Measurements from ENCODE around the gene ANKIB1.

ANKIB1 gene

DNA sequence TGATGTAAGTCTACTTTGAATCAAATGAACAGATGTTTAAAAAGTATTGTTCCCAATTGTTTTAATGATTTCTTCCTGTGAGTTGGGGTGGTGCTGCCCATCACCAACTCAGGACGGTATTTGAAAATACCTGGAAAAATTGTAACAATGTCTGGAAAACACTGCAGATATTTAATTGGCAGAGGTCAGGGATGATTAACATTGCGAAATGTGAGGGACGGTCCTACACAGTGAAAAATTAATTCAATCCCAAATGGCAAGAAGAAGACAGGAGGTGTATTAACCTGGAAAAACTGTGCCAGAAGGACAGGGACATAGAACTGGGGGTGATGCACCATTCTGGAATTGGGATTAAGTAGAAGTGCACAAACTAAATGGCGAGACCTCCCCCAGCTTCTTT, 29.6 kb downstream of the ANKIB1 start:
- H3K4me1 ChIP-seq (ENCODE audit: insufficient read depth, low read length), result peaks cover 13% of the 10 kb centered on the region; the same call in 1 of the 2 replicates
- H3K36me3 ChIP-seq (ENCODE audit: insufficient read depth, low read depth, low read length), result no peaks in the 10 kb centered on the region
- no peak overlapping the region for H3K9ac ChIP-seq (ENCODE audit: low read depth, low read length)
- H3K4me3 ChIP-seq (ENCODE audit: low read length), result no peak overlapping the region
- H3K9me3 ChIP-seq (ENCODE audit: insufficient read depth, low read depth, low read length), result no peaks in the 10 kb centered on the region
- H3K27me3 ChIP-seq (ENCODE audit: insufficient read depth, low read length), result no peaks in the 10 kb centered on the region
- H3K27ac ChIP-seq (ENCODE audit: low read length), result no peak overlapping the region

DNA sequence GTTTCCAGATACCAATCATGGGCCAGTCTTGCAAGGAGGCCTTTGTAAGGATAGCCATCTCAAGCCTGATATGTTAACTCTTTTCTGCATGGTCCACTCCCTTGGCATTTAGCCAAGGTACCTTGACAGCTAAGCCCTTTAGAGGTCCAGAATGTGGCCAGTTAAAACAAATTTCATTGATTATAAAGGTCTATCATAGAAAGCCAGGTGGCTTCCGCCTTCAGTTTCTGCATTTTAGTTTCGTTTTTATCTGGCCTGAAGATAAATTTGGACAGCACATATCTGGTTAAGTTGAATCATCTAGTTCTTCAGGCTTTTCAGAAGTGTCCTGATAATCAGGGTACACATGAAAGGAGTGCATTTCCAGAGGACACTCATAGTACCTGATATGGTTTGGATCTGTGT, 30.7 kb downstream of the ANKIB1 start:
- no peak overlapping the region for H3K27ac ChIP-seq (ENCODE audit: low read length)
- H3K36me3 ChIP-seq (ENCODE audit: insufficient read depth, low read depth, low read length), result no peaks in the 10 kb centered on the region
- H3K4me1 ChIP-seq (ENCODE audit: insufficient read depth, low read length), result peaks cover 13% of the 10 kb centered on the region; the same call in 1 of the 2 replicates
- no peak overlapping the region for H3K9ac ChIP-seq (ENCODE audit: low read depth, low read length)
- H3K27me3 ChIP-seq (ENCODE audit: insufficient read depth, low read length), result no peaks in the 10 kb centered on the region
- H3K4me3 ChIP-seq (ENCODE audit: low read length), result no peak overlapping the region
- no peaks in the 10 kb centered on the region for H3K9me3 ChIP-seq (ENCODE audit: insufficient read depth, low read depth, low read length)

GRCh38 chr7:92279396-92280031, 33.7 kb downstream of the ANKIB1 start:
- Histone ChIP-seq H3K9me3 (ENCODE audit: insufficient read depth, low read depth, low read length) (no peaks in the 10 kb centered on the region), H3K27ac (ENCODE audit: low read length) (no peak overlapping the region), H3K27me3 (ENCODE audit: insufficient read depth, low read length) (no peaks in the 10 kb centered on the region), H3K9ac (ENCODE audit: low read depth, low read length) (no peak overlapping the region), H3K36me3 (ENCODE audit: insufficient read depth, low read depth, low read length) (no peaks in the 10 kb centered on the region), H3K4me1 (ENCODE audit: insufficient read depth, low read length) (peaks cover 13% of the 10 kb centered on the region; the same call in 1 of the 2 replicates), H3K4me3 (ENCODE audit: low read length) (no peak overlapping the region)

GRCh38 chr7:92281031-92281430, 35.3 kb downstream of the ANKIB1 start:
- H3K27me3 ChIP-seq (ENCODE audit: insufficient read depth, low read length), result no peaks in the 10 kb centered on the region
- peaks cover 13% of the 10 kb centered on the region; the same call in 1 of the 2 replicates for H3K4me1 ChIP-seq (ENCODE audit: insufficient read depth, low read length)
- H3K4me3 ChIP-seq (ENCODE audit: low read length), result no peak overlapping the region
- no peak overlapping the region for H3K9ac ChIP-seq (ENCODE audit: low read depth, low read length)
- no peak overlapping the region for H3K27ac ChIP-seq (ENCODE audit: low read length)
- no peaks in the 10 kb centered on the region for H3K36me3 ChIP-seq (ENCODE audit: insufficient read depth, low read depth, low read length)
- no peaks in the 10 kb centered on the region for H3K9me3 ChIP-seq (ENCODE audit: insufficient read depth, low read depth, low read length)

GRCh38 chr7:92282221-92282814, 36.5 kb downstream of the ANKIB1 start:
- no peak overlapping the region for H3K27ac ChIP-seq (ENCODE audit: low read length)
- no peak overlapping the region for H3K9ac ChIP-seq (ENCODE audit: low read depth, low read length)
- no peaks in the 10 kb centered on the region for H3K9me3 ChIP-seq (ENCODE audit: insufficient read depth, low read depth, low read length)
- H3K36me3 ChIP-seq (ENCODE audit: insufficient read depth, low read depth, low read length), result no peaks in the 10 kb centered on the region
- no peak overlapping the region for H3K4me3 ChIP-seq (ENCODE audit: low read length)
- H3K4me1 ChIP-seq (ENCODE audit: insufficient read depth, low read length), result peaks cover 13% of the 10 kb centered on the region; the same call in 1 of the 2 replicates
- no peaks in the 10 kb centered on the region for H3K27me3 ChIP-seq (ENCODE audit: insufficient read depth, low read length)

DNA sequence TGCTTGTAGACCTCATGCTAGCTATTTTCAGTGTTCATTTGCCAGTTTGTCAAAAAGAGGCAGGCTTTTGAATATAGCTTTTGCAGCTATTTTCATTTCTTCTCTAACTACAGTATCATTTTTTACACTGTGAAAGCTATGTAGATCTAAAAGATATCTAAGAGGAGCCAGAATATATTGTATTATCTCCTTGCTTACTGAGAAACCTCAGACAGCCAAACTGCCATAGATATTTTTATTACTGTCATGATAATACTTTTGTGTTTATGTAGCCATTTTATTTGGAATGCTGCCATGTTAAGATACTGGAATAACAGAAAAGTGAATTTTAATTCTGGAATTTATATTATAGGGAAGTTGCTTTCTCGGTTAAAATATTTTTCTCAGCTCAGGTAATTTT, 37.2 kb downstream of the ANKIB1 start:
- Histone ChIP-seq H3K36me3 (ENCODE audit: insufficient read depth, low read depth, low read length) (no peaks in the 10 kb centered on the region), H3K27ac (ENCODE audit: low read length) (no peak overlapping the region), H3K9ac (ENCODE audit: low read depth, low read length) (no peak overlapping the region), H3K4me1 (ENCODE audit: insufficient read depth, low read length) (peaks cover 13% of the 10 kb centered on the region; the same call in 1 of the 2 replicates), H3K4me3 (ENCODE audit: low read length) (no peak overlapping the region), H3K27me3 (ENCODE audit: insufficient read depth, low read length) (no peaks in the 10 kb centered on the region), H3K9me3 (ENCODE audit: insufficient read depth, low read depth, low read length) (no peaks in the 10 kb centered on the region)

GRCh38 chr7:92289321-92289720, 43.5 kb downstream of the ANKIB1 start:
- no peak overlapping the region for H3K4me3 ChIP-seq (ENCODE audit: low read length)
- no peak overlapping the region for H3K9ac ChIP-seq (ENCODE audit: low read depth, low read length)
- H3K9me3 ChIP-seq (ENCODE audit: insufficient read depth, low read depth, low read length), result no peaks in the 10 kb centered on the region
- no peaks in the 10 kb centered on the region for H3K36me3 ChIP-seq (ENCODE audit: insufficient read depth, low read depth, low read length)
- no peaks in the 10 kb centered on the region for H3K27me3 ChIP-seq (ENCODE audit: insufficient read depth, low read length)
- no peak overlapping the region for H3K27ac ChIP-seq (ENCODE audit: low read length)
- H3K4me1 ChIP-seq (ENCODE audit: insufficient read depth, low read length), result peaks cover 7% of the 10 kb centered on the region

DNA sequence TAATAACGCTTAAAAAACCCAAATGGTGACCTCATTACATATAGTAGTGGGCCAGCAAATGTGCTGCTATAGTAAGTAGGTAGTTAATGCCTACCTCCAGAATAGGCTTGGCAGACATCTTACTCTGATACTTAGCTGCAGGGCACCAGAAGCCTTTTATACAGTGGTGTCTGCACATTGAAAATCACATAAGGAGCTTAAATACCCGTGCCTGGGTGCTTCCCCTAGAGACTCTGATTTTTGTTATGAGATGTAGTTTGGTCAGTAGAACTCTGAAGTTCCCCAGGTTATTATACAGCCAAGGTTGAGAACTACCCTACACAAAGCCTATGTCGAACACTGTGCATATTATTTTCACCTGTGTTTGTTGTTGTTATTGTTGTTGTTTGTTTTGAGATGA, 47.2 kb downstream of the ANKIB1 start:
- Histone ChIP-seq H3K36me3 (ENCODE audit: insufficient read depth, low read depth, low read length) (peaks cover 7% of the 10 kb centered on the region), H3K27ac (ENCODE audit: low read length) (no peak overlapping the region), H3K9ac (ENCODE audit: low read depth, low read length) (no peak overlapping the region), H3K4me1 (ENCODE audit: insufficient read depth, low read length) (peaks cover 12% of the 10 kb centered on the region), H3K27me3 (ENCODE audit: insufficient read depth, low read length) (no peaks in the 10 kb centered on the region), H3K9me3 (ENCODE audit: insufficient read depth, low read depth, low read length) (no peaks in the 10 kb centered on the region), H3K4me3 (ENCODE audit: low read length) (no peak overlapping the region)

DNA sequence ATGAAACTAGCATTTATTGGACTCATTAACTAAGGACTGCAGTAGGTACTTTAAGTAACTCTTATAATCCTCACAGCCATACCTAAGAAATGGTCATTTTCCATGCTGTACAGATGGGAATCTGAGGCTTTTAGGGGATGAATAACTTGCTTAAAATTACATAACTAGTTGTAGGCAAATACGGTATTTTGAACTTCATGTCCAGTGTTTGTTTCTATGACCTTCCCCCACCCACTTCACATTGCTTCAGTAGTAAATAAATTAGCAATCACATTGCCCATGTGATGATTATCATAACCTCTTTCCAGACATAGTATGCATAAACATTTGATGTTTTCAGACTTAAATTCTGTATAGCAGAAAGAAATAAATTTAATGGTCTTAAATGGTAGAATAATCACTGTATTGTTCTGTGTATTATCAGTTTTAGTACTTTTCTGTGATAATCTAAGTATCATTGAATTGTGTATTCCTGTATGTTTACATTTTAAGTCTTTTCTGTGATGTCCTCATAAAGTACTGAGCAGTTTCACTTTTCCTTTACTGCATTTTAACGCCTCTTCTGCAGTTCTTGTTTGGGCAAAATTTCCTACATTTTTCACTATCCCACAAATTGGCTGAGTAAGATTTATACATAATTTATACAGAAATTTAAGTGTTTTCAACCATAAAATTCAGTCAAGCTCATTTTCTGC, 48.3 kb downstream of the ANKIB1 start:
- H3K9me3 ChIP-seq (ENCODE audit: insufficient read depth, low read depth, low read length), result no peaks in the 10 kb centered on the region
- no peaks in the 10 kb centered on the region for H3K27me3 ChIP-seq (ENCODE audit: insufficient read depth, low read length)
- H3K4me3 ChIP-seq (ENCODE audit: low read length), result no peak overlapping the region
- peaks cover 12% of the 10 kb centered on the region for H3K4me1 ChIP-seq (ENCODE audit: insufficient read depth, low read length)
- no peak overlapping the region for H3K27ac ChIP-seq (ENCODE audit: low read length)
- no peak overlapping the region for H3K9ac ChIP-seq (ENCODE audit: low read depth, low read length)
- peaks cover 11% of the 10 kb centered on the region for H3K36me3 ChIP-seq (ENCODE audit: insufficient read depth, low read depth, low read length)

GRCh38 chr7:92295391-92295790, 49.6 kb downstream of the ANKIB1 start:
- H3K9ac ChIP-seq (ENCODE audit: low read depth, low read length), result no peak overlapping the region
- no peaks in the 10 kb centered on the region for H3K9me3 ChIP-seq (ENCODE audit: insufficient read depth, low read depth, low read length)
- H3K27me3 ChIP-seq (ENCODE audit: insufficient read depth, low read length), result no peaks in the 10 kb centered on the region
- no peak overlapping the region for H3K4me3 ChIP-seq (ENCODE audit: low read length)
- H3K36me3 ChIP-seq (ENCODE audit: insufficient read depth, low read depth, low read length), result peaks cover 15% of the 10 kb centered on the region
- peaks cover 12% of the 10 kb centered on the region for H3K4me1 ChIP-seq (ENCODE audit: insufficient read depth, low read length)
- no peak overlapping the region for H3K27ac ChIP-seq (ENCODE audit: low read length)

- Histone ChIP-seq H3K9ac (ENCODE audit: low read depth, low read length) (no peak overlapping the region), H3K4me3 (ENCODE audit: low read length) (no peak overlapping the region), H3K27me3 (ENCODE audit: insufficient read depth, low read length) (no peaks in the 10 kb centered on the region), H3K36me3 (ENCODE audit: insufficient read depth, low read depth, low read length) (peaks cover 15% of the 10 kb centered on the region), H3K4me1 (ENCODE audit: insufficient read depth, low read length) (peaks cover 12% of the 10 kb centered on the region), H3K27ac (ENCODE audit: low read length) (no peak overlapping the region), H3K9me3 (ENCODE audit: insufficient read depth, low read depth, low read length) (no peaks in the 10 kb centered on the region)
These were observed 50.5 kb downstream of the ANKIB1 start for GRCh38 chr7:92296235-92296634.
